ENCODE results near the gene TUBG1.

Gene TUBG1

GRCh38 chr17:42598905-42599304, 10.6 kb upstream of the TUBG1 start:
- no peak for ATAC-seq
- TF ChIP-seq TOX (CRISPR knock-in tag; IDR thresholded peaks at IDR 0.05; ENCODE audit: borderline replicate concordance) (no peak), CSDC2 (CRISPR knock-in tag; IDR thresholded peaks at IDR 0.05) (no peak), PATZ1 (CRISPR knock-in tag; IDR thresholded peaks at IDR 0.05; ENCODE audit: borderline replicate concordance) (no peak), CSRNP3 (CRISPR knock-in tag; IDR thresholded peaks at IDR 0.05) (no peak), TCF4 (CRISPR knock-in tag; IDR thresholded peaks at IDR 0.05; ENCODE audit: borderline replicate concordance) (no peak), ZC3H10 (CRISPR knock-in tag; IDR thresholded peaks at IDR 0.05) (no peak), ARNTL (CRISPR knock-in tag; IDR thresholded peaks at IDR 0.05; ENCODE audit: borderline replicate concordance, low read depth) (no peak)

- no peak for ATAC-seq
- TF ChIP-seq GLIS3 (CRISPR knock-in tag; IDR thresholded peaks at IDR 0.05) (no peak), RARB (CRISPR knock-in tag; IDR thresholded peaks at IDR 0.05) (no peak), OSR1 (CRISPR knock-in tag; IDR thresholded peaks at IDR 0.05) (no peak), POU6F1 (CRISPR knock-in tag; IDR thresholded peaks at IDR 0.05; ENCODE audit: borderline replicate concordance, low read depth) (no peak), BACH2 (CRISPR knock-in tag; IDR thresholded peaks at IDR 0.05; ENCODE audit: borderline replicate concordance) (no peak)
Observed at GRCh38 chr17:42603318-42603717, 6.2 kb upstream of the TUBG1 start.

GRCh38 chr17:42607769-42608168, 1.7 kb upstream of the TUBG1 start:
- TF ChIP-seq ZNF70 (CRISPR knock-in tag; IDR thresholded peaks at IDR 0.05) (no peak), TOX (CRISPR knock-in tag; IDR thresholded peaks at IDR 0.05; ENCODE audit: borderline replicate concordance) (no peak), CSDC2 (CRISPR knock-in tag; IDR thresholded peaks at IDR 0.05) (no peak), CREB5 (CRISPR knock-in tag; IDR thresholded peaks at IDR 0.05; ENCODE audit: low read depth) (no peak), ESRRG (CRISPR knock-in tag; IDR thresholded peaks at IDR 0.05) (no peak), ARNTL (CRISPR knock-in tag; IDR thresholded peaks at IDR 0.05; ENCODE audit: borderline replicate concordance, low read depth) (no peak), OSR1 (CRISPR knock-in tag; IDR thresholded peaks at IDR 0.05) (no peak), ZFP30 (CRISPR knock-in tag; IDR thresholded peaks at IDR 0.05) (no peak), GLIS3 (CRISPR knock-in tag; IDR thresholded peaks at IDR 0.05) (no peak), ZNF8 (CRISPR knock-in tag; IDR thresholded peaks at IDR 0.05) (no peak), RARB (CRISPR knock-in tag; IDR thresholded peaks at IDR 0.05) (no peak), CSRNP3 (CRISPR knock-in tag; IDR thresholded peaks at IDR 0.05) (no peak), PPARA (CRISPR knock-in tag; IDR thresholded peaks at IDR 0.05; ENCODE audit: borderline replicate concordance) (no peak), SNAI2 (CRISPR knock-in tag; IDR thresholded peaks at IDR 0.05) (no peak), TSHZ2 (CRISPR knock-in tag; IDR thresholded peaks at IDR 0.05) (no peak), PATZ1 (CRISPR knock-in tag; IDR thresholded peaks at IDR 0.05; ENCODE audit: borderline replicate concordance) (no peak)
- ATAC-seq = no peak

Data from SK-N-SH treated with all-trans-retinoic acid at 6 μM for 48 hours (cell line).